ENCODE data around the gene CLHC1.

- TF ChIP-seq POLR2A (IDR thresholded peaks at IDR 0.05; ENCODE audit: low read depth): no peak
- TF ChIP-seq POLR2AphosphoS5 (IDR thresholded peaks at IDR 0.05): no peak
Observed at GRCh38 chr2:55147531-55147930, 84.6 kb downstream of the CLHC1 start.
